ENCODE measurements around the gene PPP2R5A.

- TF ChIP-seq POLR2AphosphoS5 (IDR thresholded peaks at IDR 0.05; ENCODE audit: low read depth, low read length) (no peak), POLR2A (IDR thresholded peaks at IDR 0.05; ENCODE audit: low read depth, low read length) (no peak)
Observed at GRCh38 chr1:212294983-212295382, 9.8 kb downstream of the PPP2R5A start.

Measured in GM12892 (cell line).